PC-9 (cell line): ENCODE data around the gene MBP. TPM values are rescaled to one million over a fixed set of nuclear protein-coding genes. Genes with fewer than 3 reads are reported as not detected.

Source experiments
- BruUV-seq: library from RNA; stranded (reverse); fragments of 400-500 nt; replicated peaks from 2 replicates; lab custom pipeline; 2021; lab: Mats Ljungman, UMichigan
- CTCF ChIA-PET: fragments of 300-600 bp; sonication (Branson Sonifier 250); formaldehyde crosslinking; loops from one replicate; lab custom pipeline; 2022; ENCODE audit warnings: antibody characterized with exemption; lab: Charles Lee
- POLR2A ChIA-PET: fragments of 300-600 bp; sonication (Branson Sonifier 250); formaldehyde crosslinking; loops from one replicate; lab custom pipeline; 2022; ENCODE audit warnings: antibody characterized with exemption; ENCODE audit not compliant: unreplicated experiment; lab: Charles Lee
- DNase-seq, 2 experiments: peaks; one replicate each; pipeline versions ENCODE4 v3.0.0 to v3.0.0-alpha.2; 2015 to 2022; ENCODE audit warnings: mixed read lengths in 1 of 2
- H2AFZ ChIP-seq: fragments of 200-600 bp; sonication (generic); 2 replicates; pipeline ENCODE4 v1.8.1; 2017; ENCODE audit warnings: antibody characterized with exemption
- H3F3A ChIP-seq: fragments of 200-600 bp; sonication (generic); 2 replicates; pipeline ENCODE4 v1.8.1; 2017; ENCODE audit warnings: antibody characterized with exemption, mild to moderate bottlenecking, low read depth; ENCODE audit not compliant: insufficient read depth
- H3K27ac ChIP-seq: fragments of 200-600 bp; sonication (generic); 2 replicates; pipeline ENCODE4 v1.6.1; 2016; ENCODE audit warnings: mixed run types
- H3K27me3 ChIP-seq: fragments of 200-600 bp; sonication (generic); 2 replicates; pipeline ENCODE4 v1.6.1; 2016; ENCODE audit warnings: low read depth, mixed run types; ENCODE audit not compliant: insufficient read depth
- H3K36me3 ChIP-seq: fragments of 200-600 bp; sonication (generic); 2 replicates; pipeline ENCODE4 v1.6.1; 2016; ENCODE audit warnings: low read depth, mixed run types
- H3K4me1 ChIP-seq: fragments of 200-600 bp; sonication (generic); replicated peaks from 2 replicates; pipeline ENCODE4 v1.6.1; 2016; ENCODE audit warnings: mixed run types; ENCODE audit not compliant: insufficient read depth
- H3K4me2 ChIP-seq: fragments of 200-600 bp; sonication (generic); 2 replicates; pipeline ENCODE4 v1.6.1; 2017; ENCODE audit warnings: mixed run types
- H3K4me3 ChIP-seq: fragments of 200-600 bp; sonication (generic); 2 replicates; pipeline ENCODE4 v1.6.1; 2016; ENCODE audit warnings: mixed run types
- H3K79me2 ChIP-seq: fragments of 200-600 bp; sonication (generic); 2 replicates; pipeline ENCODE4 v1.6.1; 2017; ENCODE audit warnings: low read depth, mixed run types
- H3K9me2 ChIP-seq: fragments of 200-600 bp; sonication (generic); 2 replicates; pipeline ENCODE4 v1.8.1; 2017; ENCODE audit warnings: mild to moderate bottlenecking; ENCODE audit not compliant: insufficient read depth
- H3K9me3 ChIP-seq: fragments of 200-600 bp; sonication (generic); 2 replicates; pipeline ENCODE4 v1.8.1; 2016; ENCODE audit warnings: low read depth; ENCODE audit not compliant: insufficient read depth
- H4K20me1 ChIP-seq: fragments of 200-600 bp; sonication (generic); 2 replicates; pipeline ENCODE4 v1.8.1; 2017; ENCODE audit not compliant: insufficient read depth
- CTCF ChIP-seq: fragments of 200-600 bp; sonication (generic); conservative IDR thresholded peaks from 2 replicates; pipeline ENCODE4 v1.6.1; 2017; ENCODE audit warnings: mixed run types, antibody characterized with exemption, mild to moderate bottlenecking, moderate library complexity
- EZH2 ChIP-seq: fragments of 200-600 bp; sonication (generic); IDR thresholded peaks from 2 replicates; pipeline ENCODE4 v1.8.0; 2017; ENCODE audit warnings: antibody characterized with exemption, low read depth
- intact Hi-C: fragments of 100-400 bp; cut with micrococcal nuclease; formaldehyde crosslinking; loops from one replicate; pipeline ENCODE4 v1.10.0; 2022; ENCODE audit not compliant: unreplicated experiment
- total RNA-seq: library from RNA; stranded (reverse); gene quantifications from 2 replicates; pipeline ENCODE4 v1.2.3, GENCODE V29; 2021

The MBP gene
- total RNA-seq, 1 experiment from 2014 or later, result 37.9 TPM

- Histone ChIP-seq H3K9me2 (no peaks in the 10 kb centered on the region), H3K4me1 (no peaks in the 10 kb centered on the region), H3K36me3 (no peaks in the 10 kb centered on the region), H3K27me3 (peaks cover under 1% of the 10 kb centered on the region; the same call in 1 of the 2 replicates), H3F3A (no peaks in the 10 kb centered on the region), H3K4me3 (no peak overlapping the region), H3K27ac (no peak overlapping the region), H4K20me1 (no peaks in the 10 kb centered on the region), H3K4me2 (no peak overlapping the region), H2AFZ (no peak overlapping the region), H3K9me3 (no peaks in the 10 kb centered on the region), H3K79me2 (no peaks in the 10 kb centered on the region)
- TF ChIP-seq CTCF, result no peak
- TF ChIP-seq EZH2, result no peak
- intact Hi-C loops, result no loop called here
- POLR2A ChIA-PET, result no interaction called here
- CTCF ChIA-PET, result no interaction called here
- no TSS peak for BruUV-seq
- DNase-seq, result no peak
Observed at GRCh38 chr18:77161383-77161782, 28.8 kb upstream of the MBP start.

- DNase-seq, result no peak
- no peaks in the 10 kb centered on the region for H3F3A ChIP-seq
- no peaks in the 10 kb centered on the region for H3K4me1 ChIP-seq
- POLR2A ChIA-PET, result no interaction called here
- H3K9me3 ChIP-seq, result no peaks in the 10 kb centered on the region
- TF ChIP-seq CTCF (no peak), EZH2 (no peak)
- H2AFZ ChIP-seq, result no peak overlapping the region
- H3K79me2 ChIP-seq, result no peaks in the 10 kb centered on the region
- H3K4me3 ChIP-seq, result no peak overlapping the region
- no TSS peak for BruUV-seq
- CTCF ChIA-PET, result no interaction called here
- no peak overlapping the region for H3K4me2 ChIP-seq
- H3K27ac ChIP-seq, result no peak overlapping the region
- no peaks in the 10 kb centered on the region for H3K9me2 ChIP-seq
- peaks cover 3% of the 10 kb centered on the region; the same call in 1 of the 2 replicates for H3K27me3 ChIP-seq
- H3K36me3 ChIP-seq, result no peaks in the 10 kb centered on the region
- no peaks in the 10 kb centered on the region for H4K20me1 ChIP-seq
- intact Hi-C loops, result no loop called here
Observed at GRCh38 chr18:77160515-77160914, 27.9 kb upstream of the MBP start.

GRCh38 chr18:77157312-77157711 lies 24.7 kb upstream of the MBP start:
- H4K20me1 ChIP-seq, result no peaks in the 10 kb centered on the region
- ChIA-PET POLR2A (interaction anchor here (0.6 kb wide), 1 partner anchor 253 kb away, joined by 7 read pairs; no protein-coding TSS in a partner anchor), CTCF (no interaction called here)
- H3F3A ChIP-seq, result no peaks in the 10 kb centered on the region
- H3K27ac ChIP-seq, result no peak overlapping the region
- H3K9me3 ChIP-seq, result no peaks in the 10 kb centered on the region
- no peak overlapping the region for H3K4me2 ChIP-seq
- H3K27me3 ChIP-seq, result peaks cover 6% of the 10 kb centered on the region
- intact Hi-C loops, result no loop called here
- DNase-seq, result no peak
- H2AFZ ChIP-seq, result no peak overlapping the region
- no peak overlapping the region for H3K4me3 ChIP-seq
- H3K79me2 ChIP-seq, result no peaks in the 10 kb centered on the region
- H3K36me3 ChIP-seq, result no peaks in the 10 kb centered on the region
- H3K4me1 ChIP-seq, result no peaks in the 10 kb centered on the region
- no TSS peak for BruUV-seq
- no peaks in the 10 kb centered on the region for H3K9me2 ChIP-seq
- TF ChIP-seq CTCF, result no peak
- TF ChIP-seq EZH2, result no peak
